ENCODE data around the gene QSOX2.
A peak's percentile ranks its signal among the peaks of the same experiment; 100 is the strongest.

The QSOX2 gene

GRCh38 chr9:136283291-136284235 is 38.0 kb upstream of the QSOX2 start:
- DNase-seq (ENCODE audit: low read depth in 2 of 2), result peak; percentile 45 to 54

DNA sequence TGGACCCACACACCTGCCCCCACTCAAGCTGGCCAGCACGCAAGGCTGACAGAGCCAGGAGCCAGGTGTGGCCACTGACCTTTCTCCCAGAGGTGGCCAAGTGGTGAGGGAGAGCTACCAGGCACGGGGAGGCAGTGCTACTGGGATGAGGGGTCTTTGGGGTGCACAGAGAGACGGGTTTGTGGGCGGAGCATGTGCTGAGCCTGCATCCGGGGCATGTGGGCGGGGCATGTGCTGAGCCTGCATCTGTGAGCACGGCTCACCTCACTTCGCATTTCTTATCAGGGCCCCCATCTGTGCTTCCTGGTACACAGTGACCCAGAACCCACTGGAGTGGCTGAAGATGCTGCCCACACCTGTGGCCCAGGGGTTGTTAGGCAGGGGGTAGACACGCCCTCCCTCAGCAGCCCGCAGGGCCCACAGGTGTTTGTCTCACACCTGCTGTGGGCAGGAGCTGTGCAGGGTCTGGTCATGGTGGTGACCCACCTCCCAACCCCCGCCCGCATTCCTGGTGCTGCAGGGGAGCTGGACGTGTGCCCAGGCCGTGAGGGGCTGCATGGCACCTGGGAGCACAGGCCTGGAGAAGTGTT is 36.8 kb upstream of the QSOX2 start:
- DNase-seq (ENCODE audit: low read depth in 2 of 2), result no peak

DNA sequence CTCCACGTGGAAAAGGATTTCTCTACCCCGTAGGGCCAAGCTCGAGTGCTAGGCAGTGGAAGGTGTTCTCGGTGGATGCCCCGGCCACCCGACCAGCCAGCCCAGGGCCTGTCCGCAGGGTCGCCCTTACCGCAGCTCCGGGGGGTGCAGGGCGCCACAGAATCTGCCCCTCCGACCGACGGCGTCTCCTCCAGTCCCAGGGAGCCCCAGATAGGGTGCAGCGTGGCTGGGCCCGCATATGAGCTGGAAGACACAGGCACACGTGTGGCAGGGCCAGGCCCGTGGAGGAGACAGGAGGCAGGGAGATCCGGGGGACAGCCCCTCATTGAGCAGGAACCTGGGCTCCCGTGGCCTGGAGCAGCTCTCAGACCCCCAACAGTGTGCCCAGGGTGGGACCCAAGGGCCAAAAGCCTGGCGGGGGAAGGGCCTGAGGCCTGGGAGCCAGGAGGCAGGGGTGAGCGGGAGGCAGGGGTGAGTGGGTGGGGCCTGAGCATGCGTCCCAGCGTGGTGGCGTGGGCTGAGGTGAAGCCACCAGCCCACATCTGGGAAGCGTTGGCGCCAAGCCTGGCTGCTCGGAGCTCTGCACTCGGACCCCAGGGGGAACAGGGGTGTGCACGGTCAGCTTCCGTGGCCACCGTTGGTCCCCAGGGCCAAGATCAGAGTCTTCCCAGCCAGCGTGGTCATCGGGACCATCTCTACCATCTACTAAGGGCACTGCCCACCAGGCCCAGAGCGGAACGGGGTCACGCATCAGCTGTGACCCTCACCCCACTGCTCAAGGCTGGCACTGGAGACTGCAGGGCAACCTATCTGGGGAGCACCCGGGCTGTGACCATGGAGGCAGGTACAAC is 36.0 kb upstream of the QSOX2 start:
- no peak for DNase-seq (ENCODE audit: low read depth in 2 of 2)

DNA sequence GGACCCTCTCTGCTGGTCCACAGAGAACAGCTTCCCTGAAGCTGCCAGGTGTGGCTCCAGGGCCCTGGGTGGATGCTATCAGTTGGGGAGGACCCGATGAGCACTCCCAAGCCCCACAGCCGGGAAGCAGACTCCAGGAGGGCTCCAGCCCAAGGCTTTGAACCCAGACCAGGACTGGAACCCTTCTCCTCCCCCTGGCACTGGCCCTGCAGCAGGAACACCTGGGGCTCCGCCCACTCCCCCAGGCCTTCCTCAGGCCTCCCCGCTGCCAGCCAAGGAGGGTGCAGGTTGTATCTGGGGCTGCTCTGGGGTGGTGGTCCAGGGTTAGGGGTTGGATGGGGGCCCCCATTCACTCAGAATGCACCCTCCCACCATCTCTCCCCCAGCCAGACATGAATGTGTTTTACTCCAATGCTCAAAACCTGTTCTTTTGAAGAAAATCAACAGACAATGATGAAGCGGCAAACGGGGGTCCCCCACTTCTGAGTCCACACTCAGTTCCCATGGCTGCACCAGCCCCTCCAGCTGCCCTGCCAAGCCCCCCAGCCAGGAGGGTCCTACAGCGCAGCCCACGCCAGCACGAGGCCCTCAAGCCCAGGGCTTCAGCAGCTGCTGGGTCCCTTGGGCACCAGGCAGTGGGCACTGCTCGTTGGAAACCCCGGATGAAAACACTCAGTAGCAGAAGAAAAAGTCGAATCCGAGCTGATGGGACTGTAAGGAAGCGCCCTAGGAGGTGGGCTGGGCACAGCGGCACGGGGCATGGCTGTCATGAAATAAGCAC is 35.1 kb upstream of the QSOX2 start:
- DNase-seq (ENCODE audit: low read depth in 2 of 2), result no peak

DNA sequence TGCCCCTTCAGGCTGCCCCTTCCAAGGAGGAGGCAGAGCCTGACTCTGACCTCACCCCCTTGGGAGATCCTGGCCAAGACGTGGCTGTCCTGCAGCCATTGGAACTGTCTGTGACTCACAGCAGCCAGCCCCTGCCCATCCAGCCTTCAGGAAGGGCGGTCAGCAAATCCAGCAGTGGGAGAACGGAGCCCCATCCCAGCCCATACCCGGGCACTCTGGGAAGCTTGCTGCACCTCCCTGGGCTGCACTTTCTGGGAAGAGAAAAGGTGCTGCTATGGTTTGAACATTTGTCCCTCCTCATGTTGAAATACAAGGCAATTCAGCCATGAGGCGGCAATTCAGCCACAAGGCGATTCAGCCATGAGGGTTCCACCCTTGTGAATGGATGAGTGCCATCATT is 33.9 kb upstream of the QSOX2 start:
- DNase-seq (ENCODE audit: low read depth in 2 of 2), result no peak

DNA sequence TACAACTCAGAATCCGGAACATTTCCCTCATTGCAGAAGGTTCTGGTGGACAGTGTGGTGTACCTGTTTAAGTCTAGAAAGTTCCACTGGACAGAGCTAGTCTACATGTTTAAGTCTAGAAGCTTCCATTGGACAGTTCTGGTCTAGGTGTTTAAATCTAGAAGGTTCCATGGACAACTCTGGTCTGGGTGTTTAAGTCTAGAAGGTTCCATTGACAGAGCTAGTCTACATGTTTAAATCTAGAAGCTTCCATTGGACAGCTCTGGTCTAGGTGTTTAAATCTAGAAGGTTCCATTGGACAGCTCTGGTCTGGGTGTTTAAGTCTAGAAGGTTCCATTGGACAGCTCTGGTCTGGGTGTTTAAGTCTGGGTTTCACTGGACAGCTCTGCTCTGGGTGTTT is 33.3 kb upstream of the QSOX2 start:
- DNase-seq (ENCODE audit: low read depth in 2 of 2), result no peak

DNA sequence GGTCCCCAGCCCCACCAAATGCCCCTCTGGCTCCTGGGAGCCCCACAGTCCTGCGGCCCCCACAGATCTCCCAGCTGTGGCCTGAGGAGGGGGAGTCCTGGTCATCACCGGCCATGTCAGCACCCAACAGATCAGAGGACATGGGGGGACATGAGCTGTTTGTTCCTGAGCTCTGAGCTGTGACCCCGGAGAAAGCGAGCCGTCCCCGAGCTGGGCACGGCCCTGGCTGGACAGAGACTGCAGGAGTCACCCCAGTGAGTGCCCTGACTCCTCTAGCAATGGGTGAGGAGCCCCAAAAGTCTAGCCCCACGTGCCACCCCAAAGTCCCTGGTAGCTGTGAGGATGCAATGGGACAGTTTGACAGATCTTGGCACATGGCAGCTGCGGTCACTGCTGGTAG is 32.6 kb upstream of the QSOX2 start:
- DNase-seq (ENCODE audit: low read depth in 2 of 2), result no peak

GRCh38 chr9:136277746-136278145 is 32.1 kb upstream of the QSOX2 start:
- no peak for DNase-seq (ENCODE audit: low read depth in 2 of 2)

DNA sequence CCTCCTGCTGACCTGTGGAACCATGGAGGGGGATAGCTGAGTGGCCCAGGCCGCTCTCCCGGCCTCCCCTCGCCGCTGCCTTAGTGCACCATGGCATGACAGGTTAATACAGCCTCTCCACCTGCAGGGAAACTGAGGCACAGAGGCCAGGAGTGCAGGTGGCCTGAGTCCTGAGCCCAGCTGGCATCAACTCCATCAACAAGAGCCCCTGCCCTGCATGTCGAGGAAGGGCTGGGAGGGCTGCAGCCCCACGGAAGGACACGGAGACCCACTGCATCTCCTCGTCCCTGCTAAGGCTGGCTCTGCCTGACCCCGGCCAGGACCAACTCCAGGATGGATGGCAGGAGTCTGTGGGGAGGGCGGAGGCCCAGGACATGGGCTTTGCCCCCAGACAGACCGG is 31.1 kb upstream of the QSOX2 start:
- DNase-seq (ENCODE audit: low read depth in 2 of 2), result no peak

GRCh38 chr9:136275655-136276429 is 30.2 kb upstream of the QSOX2 start:
- DNase-seq (ENCODE audit: low read depth in 2 of 2), result no peak

DNA sequence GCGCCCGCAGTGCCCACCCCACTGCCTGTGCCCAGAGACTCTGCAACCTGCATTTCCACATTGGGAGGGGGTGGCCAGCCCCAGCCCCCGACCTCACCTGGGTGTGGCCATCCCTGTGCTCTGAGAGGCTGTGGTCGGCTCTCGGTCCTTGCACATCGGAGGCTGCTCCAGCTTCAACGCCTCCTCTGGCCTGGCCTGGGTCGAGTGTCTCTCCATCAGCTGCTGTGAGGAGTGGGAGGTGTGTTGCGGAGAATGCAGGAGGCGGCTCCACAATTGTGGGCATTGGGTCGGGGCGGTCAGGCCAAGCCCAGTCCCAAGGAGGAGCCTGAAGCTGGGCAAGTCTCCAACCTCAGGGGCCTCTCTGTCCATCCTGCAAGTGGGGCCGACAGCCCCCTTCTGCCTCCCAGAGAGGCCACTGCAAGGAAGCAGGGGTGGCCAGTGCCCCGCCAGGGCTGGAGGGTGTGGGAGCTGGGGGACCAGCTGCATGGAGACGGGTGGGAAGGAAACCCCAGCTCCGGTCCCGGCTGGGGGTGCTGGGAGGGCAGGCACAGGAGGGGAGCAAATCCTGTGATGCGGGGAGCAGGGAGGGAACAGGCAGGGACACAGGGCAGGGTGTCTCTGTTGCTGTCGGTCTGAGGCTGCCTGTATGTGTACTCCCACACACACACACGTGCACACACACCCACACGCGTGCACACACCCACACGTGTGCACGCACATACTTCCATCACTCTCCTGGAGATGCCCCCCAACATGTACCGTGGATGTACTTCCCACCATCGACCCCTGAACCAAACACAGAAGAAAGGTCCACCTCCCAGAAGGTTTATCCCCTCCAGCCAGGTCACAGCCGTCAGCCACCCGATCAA is 29.4 kb upstream of the QSOX2 start:
- DNase-seq (ENCODE audit: low read depth in 2 of 2), result no peak

- DNase-seq (ENCODE audit: low read depth in 2 of 2), result no peak
These were observed 28.5 kb upstream of the QSOX2 start for GRCh38 chr9:136273921-136274785.

DNA sequence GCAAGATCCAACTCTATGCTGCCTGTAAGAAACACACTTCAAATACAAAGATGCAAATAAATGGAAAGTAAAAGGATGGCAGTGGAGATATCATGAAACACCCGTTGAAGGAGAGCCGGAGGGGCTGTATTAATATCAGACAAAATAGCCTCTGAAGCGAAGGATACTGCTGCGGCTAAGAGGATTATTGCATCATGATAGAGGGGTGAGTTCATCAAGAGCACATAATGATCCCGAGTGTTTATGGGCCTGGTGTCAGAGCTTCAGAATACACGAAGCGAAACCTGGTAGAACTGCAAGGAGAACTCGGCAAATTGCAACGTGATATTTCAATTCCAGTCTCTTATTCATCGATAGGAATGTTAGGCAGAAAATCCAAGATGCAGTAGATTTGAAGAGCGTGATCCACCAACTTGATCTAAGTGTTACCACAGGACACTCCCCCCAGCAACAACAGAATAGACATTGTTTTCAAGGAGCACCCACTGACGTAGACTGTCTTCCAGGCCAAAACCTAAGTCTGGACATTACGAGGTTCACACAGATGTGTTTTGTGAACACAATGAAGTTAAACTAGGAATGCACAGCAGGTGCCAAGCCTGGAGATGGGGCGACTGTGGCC is 27.7 kb upstream of the QSOX2 start:
- DNase-seq (ENCODE audit: low read depth in 2 of 2), result no peak

GRCh38 chr9:136270173-136270705 is 24.6 kb upstream of the QSOX2 start:
- DNase-seq (ENCODE audit: low read depth in 2 of 2), result no peak

DNA sequence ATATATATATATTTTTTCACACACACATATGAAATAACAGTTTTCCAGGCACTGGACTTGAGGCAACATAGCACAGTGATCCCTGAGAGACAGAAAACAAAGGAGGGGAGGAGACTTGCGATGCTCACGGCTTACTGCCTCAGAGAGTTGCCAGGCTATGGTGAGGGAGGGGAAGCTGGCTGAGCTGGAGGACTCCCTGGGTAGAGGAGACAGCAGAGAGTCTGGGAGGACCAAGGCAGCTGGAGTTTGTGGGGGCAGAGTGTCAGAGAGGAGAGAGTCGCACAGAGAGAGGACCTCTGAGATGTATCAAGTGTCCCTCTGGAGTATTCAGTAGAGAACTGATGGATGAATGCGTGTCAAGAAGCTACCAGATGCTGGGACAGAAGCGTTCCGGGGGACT is 23.1 kb upstream of the QSOX2 start:
- no peak for DNase-seq (ENCODE audit: low read depth in 2 of 2)

- DNase-seq (ENCODE audit: low read depth in 2 of 2), result no peak
These were observed 22.7 kb upstream of the QSOX2 start for GRCh38 chr9:136268318-136268717.

- DNase-seq (ENCODE audit: low read depth in 2 of 2), result peak; percentile 71 to 72
These were observed 21.9 kb upstream of the QSOX2 start for GRCh38 chr9:136267261-136268111.
